Hypothalamus (tissue), 51 donors: Measurements from ENCODE around the gene LGALS8.
"Not testable (repeated sequence)": the region's sequence is repeated elsewhere in the genome, so short reads cannot be mapped to it uniquely, and the experiment has no call there.

Source experiments
- DNase-seq, 51 donors: peaks; one replicate each; lab custom pipeline; 2025; lab: John Stamatoyannopoulos, UW

LGALS8 gene

DNA sequence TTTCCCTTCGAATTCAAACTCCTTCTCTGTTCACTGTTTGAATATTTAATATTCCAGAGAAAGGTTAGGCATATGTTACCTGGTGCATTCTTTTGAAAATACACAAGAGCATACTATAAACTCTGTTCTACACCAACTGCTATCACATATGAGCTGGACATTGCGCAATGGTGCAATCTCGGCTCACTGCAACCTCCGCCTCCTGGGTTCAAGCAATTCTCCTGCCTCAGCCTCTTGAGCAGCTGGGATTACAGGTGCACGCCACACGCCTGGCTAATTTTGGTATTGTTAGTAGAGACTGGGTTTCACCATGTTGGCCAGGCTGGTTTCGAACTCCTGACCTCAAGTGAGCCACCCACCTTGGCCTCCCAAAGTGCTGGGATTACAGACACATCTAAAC lies 53.3 kb downstream of the LGALS8 start:
- not testable (repeated sequence) for DNase-seq

DNA sequence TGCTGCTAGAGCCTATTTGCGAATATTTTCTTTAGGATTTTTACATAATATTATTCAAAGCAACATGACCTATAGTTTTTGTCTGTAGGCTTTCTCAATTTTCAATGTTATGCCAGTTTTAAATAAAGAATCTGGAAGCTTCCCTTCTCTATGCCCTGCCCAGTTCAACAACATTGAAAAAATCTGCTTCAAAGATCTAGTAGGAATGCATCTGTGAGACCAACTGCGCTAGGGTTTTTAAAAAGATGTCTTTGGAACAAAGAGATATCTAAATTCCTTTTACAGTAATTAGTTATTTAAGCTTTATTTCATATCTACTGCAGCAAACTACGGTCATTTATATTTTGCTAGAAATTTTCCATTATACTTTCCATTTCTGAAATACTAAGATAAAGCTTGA lies 54.9 kb downstream of the LGALS8 start:
- DNase-seq: no peak

DNA sequence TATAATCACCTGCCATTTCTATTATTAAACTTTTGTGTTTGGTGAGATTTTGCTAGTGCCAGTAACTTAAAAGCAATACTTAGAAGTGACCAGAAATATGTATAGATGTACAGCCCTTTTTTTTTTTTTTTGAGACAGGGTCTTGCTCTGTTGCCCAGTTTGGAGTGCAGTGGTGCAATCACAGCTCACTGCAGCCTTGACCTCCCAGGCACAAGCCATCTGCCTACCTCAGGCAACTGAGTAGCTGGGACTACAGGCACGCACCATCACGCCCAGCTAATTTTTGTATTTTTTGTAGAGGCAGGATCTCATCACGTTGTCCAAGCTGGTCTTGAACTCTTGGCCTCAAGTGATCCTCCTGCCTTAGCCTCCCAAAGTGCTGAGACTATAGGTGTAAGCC lies 56.6 kb downstream of the LGALS8 start:
- not testable (repeated sequence) for DNase-seq

DNA sequence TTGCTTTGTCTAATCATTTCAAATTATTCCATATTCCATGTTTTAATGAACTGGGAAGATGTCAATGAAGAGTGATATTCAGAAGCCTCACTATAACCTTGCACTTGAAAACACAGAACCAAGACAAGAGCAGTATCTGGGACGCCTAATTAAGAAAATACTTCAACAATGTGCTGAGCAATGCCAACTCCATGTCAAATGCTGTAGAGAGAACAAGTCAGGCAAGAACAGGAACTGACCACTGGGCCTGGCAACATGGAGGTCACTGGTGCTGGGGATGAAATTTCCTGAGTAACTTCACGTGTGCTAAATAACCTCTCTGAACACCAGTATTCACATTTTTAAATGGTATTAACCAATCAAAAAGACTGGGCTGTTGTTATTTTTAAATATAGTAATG lies 57.7 kb downstream of the LGALS8 start:
- no peak for DNase-seq

DNA sequence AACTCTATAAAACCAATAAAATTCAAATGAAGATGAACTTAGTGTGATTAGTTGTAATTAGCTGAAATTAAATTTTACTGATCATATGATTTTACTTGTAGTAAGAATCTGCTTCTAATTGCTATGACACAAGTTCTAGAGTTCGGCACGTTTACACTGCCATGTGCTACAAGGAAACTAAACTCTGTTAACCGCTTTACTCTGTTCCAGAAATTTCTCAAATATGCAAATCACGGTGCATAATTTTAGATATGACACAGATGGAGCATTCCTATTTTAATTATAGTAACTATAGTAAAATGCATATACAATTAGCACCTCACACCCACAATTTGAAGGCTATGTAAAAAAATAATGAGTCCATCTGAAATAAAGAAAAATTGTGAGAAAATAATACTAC lies 65.7 kb downstream of the LGALS8 start:
- no peak for DNase-seq

DNA sequence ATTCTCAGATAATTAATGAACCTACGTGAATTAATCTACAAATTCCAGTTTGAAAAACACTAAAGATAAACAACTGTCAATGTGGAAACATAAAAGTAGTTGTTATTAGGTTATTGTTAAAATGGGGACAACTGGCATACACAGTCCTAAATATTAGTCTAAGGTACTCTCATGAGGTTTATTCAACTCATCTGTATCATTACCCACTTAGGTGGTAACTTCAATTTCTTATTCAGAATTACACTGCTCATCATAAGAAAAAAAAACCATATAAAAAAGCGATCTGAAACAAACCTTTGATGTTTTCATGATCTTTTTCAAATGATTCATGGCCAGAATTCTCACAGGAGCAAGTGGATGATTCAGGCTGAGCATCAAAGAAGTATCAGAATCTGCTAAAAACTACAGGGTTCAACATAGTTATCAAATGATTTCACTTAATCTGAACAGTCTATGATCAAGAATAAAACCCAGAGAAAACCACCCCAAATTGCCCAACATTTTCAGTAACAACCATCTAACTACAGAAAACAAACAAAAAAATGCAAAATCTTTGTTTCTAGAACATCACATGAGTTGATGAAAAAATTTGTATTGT lies 66.9 kb downstream of the LGALS8 start:
- DNase-seq: no peak

DNA sequence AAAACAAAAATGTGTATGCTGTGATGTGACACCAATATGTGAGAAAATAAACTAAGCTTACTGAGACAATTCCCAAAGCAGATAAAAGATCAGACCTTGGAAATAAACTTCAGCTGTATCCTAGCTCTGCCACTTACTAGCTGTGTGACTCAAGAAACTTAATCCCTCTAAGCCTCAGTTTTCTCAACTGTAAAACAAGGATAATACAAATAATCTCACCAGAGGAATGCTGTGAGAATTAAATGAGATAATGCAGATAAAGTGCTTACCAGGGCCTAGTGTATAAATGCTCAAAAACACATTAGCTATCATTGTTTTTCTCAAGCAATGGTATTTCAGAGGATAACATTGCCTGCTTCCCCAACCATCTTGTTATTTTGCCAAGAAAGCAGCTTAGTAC lies 78.4 kb downstream of the LGALS8 start:
- no peak for DNase-seq
